ENCODE measurements around the gene UNC93B1. TPM values are rescaled to one million over a fixed set of nuclear protein-coding genes. Genes with fewer than 3 reads are reported as not detected.

UNC93B1 gene
- total and polyA plus RNA-seq, 2 of the 13 experiments (the other 11 are each of a cell fraction or from before 2014, with no cell fraction given) = 8.8 to 18.9 TPM

DNA sequence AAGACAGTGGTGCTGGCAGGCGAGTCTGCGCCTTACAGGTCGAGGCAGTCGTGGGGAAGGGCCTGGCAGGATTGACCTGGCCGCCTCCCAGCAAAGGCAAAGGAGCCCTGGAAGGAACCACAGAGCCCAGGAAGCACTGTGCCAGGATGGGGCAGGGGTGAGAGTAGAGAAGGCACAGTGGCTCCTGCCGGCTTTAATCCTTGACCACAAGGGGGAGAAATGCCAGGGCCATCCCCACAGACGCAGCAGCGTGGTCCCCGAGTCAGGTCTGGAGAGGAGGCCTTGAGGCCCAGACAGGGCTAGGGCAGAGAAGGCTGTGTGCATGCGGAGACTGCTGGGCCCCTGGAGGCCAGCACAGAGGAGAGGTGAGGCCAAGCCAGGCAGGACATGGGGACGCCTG lies 16.7 kb upstream of the UNC93B1 start (continued):
- TF ChIP-seq, protein P1, sequence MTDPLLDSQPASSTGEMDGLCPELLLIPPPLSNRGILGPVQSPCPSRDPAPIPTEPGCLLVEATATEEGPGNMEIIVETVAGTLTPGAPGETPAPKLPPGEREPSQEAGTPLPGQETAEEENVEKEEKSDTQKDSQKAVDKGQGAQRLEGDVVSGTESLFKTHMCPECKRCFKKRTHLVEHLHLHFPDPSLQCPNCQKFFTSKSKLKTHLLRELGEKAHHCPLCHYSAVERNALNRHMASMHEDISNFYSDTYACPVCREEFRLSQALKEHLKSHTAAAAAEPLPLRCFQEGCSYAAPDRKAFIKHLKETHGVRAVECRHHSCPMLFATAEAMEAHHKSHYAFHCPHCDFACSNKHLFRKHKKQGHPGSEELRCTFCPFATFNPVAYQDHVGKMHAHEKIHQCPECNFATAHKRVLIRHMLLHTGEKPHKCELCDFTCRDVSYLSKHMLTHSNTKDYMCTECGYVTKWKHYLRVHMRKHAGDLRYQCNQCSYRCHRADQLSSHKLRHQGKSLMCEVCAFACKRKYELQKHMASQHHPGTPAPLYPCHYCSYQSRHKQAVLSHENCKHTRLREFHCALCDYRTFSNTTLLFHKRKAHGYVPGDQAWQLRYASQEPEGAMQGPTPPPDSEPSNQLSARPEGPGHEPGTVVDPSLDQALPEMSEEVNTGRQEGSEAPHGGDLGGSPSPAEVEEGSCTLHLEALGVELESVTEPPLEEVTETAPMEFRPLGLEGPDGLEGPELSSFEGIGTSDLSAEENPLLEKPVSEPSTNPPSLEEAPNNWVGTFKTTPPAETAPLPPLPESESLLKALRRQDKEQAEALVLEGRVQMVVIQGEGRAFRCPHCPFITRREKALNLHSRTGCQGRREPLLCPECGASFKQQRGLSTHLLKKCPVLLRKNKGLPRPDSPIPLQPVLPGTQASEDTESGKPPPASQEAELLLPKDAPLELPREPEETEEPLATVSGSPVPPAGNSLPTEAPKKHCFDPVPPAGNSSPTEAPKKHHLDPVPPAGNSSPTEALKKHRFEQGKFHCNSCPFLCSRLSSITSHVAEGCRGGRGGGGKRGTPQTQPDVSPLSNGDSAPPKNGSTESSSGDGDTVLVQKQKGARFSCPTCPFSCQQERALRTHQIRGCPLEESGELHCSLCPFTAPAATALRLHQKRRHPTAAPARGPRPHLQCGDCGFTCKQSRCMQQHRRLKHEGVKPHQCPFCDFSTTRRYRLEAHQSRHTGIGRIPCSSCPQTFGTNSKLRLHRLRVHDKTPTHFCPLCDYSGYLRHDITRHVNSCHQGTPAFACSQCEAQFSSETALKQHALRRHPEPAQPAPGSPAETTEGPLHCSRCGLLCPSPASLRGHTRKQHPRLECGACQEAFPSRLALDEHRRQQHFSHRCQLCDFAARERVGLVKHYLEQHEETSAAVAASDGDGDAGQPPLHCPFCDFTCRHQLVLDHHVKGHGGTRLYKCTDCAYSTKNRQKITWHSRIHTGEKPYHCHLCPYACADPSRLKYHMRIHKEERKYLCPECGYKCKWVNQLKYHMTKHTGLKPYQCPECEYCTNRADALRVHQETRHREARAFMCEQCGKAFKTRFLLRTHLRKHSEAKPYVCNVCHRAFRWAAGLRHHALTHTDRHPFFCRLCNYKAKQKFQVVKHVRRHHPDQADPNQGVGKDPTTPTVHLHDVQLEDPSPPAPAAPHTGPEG (CRISPR knock-in tag; IDR thresholded peaks at IDR 0.05) = no peak
- no peak for TF ChIP-seq ZNF678 (CRISPR knock-in tag; IDR thresholded peaks at IDR 0.05)
- no peak for TF ChIP-seq HNRNPK (IDR thresholded peaks at IDR 0.05; ENCODE audit: low read depth, low read length, poor library complexity, severe bottlenecking)
- TF ChIP-seq HNF4A (CRISPR knock-in tag; IDR thresholded peaks at IDR 0.05) = 0 out of 2 replicates have a peak, but pooled peaks have one; percentile 7
- no peak for TF ChIP-seq NFKB2 (CRISPR knock-in tag; IDR thresholded peaks at IDR 0.05; ENCODE audit: borderline replicate concordance)
- no peak for TF ChIP-seq THAP11 (CRISPR knock-in tag; IDR thresholded peaks at IDR 0.05)
- TF ChIP-seq NFIB (CRISPR knock-in tag; IDR thresholded peaks at IDR 0.05; ENCODE audit: borderline replicate concordance) = no peak
- no peak for TF ChIP-seq CAMTA2 (CRISPR knock-in tag; IDR thresholded peaks at IDR 0.05; ENCODE audit: borderline replicate concordance)
- no peak for TF ChIP-seq NR1H2 (CRISPR knock-in tag; IDR thresholded peaks at IDR 0.05; ENCODE audit: borderline replicate concordance, low read depth)
- TF ChIP-seq, protein P2, sequence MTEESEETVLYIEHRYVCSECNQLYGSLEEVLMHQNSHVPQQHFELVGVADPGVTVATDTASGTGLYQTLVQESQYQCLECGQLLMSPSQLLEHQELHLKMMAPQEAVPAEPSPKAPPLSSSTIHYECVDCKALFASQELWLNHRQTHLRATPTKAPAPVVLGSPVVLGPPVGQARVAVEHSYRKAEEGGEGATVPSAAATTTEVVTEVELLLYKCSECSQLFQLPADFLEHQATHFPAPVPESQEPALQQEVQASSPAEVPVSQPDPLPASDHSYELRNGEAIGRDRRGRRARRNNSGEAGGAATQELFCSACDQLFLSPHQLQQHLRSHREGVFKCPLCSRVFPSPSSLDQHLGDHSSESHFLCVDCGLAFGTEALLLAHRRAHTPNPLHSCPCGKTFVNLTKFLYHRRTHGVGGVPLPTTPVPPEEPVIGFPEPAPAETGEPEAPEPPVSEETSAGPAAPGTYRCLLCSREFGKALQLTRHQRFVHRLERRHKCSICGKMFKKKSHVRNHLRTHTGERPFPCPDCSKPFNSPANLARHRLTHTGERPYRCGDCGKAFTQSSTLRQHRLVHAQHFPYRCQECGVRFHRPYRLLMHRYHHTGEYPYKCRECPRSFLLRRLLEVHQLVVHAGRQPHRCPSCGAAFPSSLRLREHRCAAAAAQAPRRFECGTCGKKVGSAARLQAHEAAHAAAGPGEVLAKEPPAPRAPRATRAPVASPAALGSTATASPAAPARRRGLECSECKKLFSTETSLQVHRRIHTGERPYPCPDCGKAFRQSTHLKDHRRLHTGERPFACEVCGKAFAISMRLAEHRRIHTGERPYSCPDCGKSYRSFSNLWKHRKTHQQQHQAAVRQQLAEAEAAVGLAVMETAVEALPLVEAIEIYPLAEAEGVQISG (CRISPR knock-in tag; IDR thresholded peaks at IDR 0.05) = peak; percentile 49; the same call in 1 of the 2 replicates
- peak; percentile 79; the same call in 1 of the 2 replicates for TF ChIP-seq MYC (CRISPR knock-in tag; IDR thresholded peaks at IDR 0.05; ENCODE audit: borderline replicate concordance)
- peak; percentile 12; the same call in 1 of the 2 replicates for TF ChIP-seq ZNF12 (CRISPR knock-in tag; IDR thresholded peaks at IDR 0.05)
- TF ChIP-seq, protein P3, sequence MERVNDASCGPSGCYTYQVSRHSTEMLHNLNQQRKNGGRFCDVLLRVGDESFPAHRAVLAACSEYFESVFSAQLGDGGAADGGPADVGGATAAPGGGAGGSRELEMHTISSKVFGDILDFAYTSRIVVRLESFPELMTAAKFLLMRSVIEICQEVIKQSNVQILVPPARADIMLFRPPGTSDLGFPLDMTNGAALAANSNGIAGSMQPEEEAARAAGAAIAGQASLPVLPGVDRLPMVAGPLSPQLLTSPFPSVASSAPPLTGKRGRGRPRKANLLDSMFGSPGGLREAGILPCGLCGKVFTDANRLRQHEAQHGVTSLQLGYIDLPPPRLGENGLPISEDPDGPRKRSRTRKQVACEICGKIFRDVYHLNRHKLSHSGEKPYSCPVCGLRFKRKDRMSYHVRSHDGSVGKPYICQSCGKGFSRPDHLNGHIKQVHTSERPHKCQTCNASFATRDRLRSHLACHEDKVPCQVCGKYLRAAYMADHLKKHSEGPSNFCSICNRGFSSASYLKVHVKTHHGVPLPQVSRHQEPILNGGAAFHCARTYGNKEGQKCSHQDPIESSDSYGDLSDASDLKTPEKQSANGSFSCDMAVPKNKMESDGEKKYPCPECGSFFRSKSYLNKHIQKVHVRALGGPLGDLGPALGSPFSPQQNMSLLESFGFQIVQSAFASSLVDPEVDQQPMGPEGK (CRISPR knock-in tag; IDR thresholded peaks at IDR 0.05) = no peak
- no peak for TF ChIP-seq ZNF737 (CRISPR knock-in tag; IDR thresholded peaks at IDR 0.05; ENCODE audit: borderline replicate concordance)
- TF ChIP-seq NKX3-1 (CRISPR knock-in tag; IDR thresholded peaks at IDR 0.05) = no peak
- TF ChIP-seq, protein P4, sequence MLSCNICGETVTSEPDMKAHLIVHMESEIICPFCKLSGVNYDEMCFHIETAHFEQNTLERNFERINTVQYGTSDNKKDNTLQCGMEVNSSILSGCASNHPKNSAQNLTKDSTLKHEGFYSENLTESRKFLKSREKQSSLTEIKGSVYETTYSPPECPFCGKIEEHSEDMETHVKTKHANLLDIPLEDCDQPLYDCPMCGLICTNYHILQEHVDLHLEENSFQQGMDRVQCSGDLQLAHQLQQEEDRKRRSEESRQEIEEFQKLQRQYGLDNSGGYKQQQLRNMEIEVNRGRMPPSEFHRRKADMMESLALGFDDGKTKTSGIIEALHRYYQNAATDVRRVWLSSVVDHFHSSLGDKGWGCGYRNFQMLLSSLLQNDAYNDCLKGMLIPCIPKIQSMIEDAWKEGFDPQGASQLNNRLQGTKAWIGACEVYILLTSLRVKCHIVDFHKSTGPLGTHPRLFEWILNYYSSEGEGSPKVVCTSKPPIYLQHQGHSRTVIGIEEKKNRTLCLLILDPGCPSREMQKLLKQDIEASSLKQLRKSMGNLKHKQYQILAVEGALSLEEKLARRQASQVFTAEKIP (CRISPR knock-in tag; IDR thresholded peaks at IDR 0.05; ENCODE audit: borderline replicate concordance) = no peak
- TF ChIP-seq ZNF768 (CRISPR knock-in tag; IDR thresholded peaks at IDR 0.05) = 0 out of 2 replicates have a peak, but pooled peaks have one; percentile 38
